ENCODE measurements around the gene C16orf92. TPM values are rescaled to one million over a fixed set of nuclear protein-coding genes. Genes with fewer than 3 reads are reported as not detected.
A peak's percentile ranks its signal among the peaks of the same experiment; 100 is the strongest.

The C16orf92 gene
- total and polyA plus RNA-seq, 2 of the 13 experiments (the other 11 are each of a cell fraction or from before 2014, with no cell fraction given), result not detected

DNA sequence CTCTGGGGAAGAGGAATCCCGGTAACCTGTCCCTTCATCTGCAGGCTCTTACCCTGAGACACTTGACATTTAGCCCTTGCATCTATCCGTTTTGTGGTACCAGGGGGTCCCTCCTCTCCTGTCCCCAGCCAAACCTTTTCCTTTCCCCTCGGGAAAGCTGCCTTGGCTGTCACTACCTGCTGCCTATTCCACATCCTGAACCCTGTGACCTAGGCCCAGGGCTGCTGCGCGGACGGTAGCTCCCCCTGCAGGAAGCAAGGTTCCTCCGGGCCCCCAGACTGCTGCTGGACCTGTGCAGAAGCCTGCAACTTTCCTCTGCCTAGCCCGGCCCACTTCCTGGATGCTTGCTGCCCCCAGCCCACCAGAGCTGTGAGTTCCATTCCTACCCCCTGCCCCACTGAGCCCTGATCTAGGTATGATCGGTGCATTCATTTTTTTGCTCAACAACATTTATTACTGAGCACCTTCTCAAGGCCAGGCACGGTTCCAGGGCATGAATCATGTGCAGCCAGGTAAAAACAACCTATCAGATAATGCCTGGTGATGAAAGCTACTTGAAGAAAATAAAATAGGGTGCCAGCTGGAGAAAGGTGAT lies 32.1 kb downstream of the C16orf92 start (continued):
- TF ChIP-seq GLI4 (CRISPR knock-in tag; IDR thresholded peaks at IDR 0.05; ENCODE audit: borderline replicate concordance) (no peak), HOXA3 (CRISPR knock-in tag; IDR thresholded peaks at IDR 0.05) (peak; percentile 54; the same call in 1 of the 2 replicates), GATAD1 (CRISPR knock-in tag; IDR thresholded peaks at IDR 0.05) (peak; percentile 48; the same call in 1 of the 2 replicates), ZNF232 (CRISPR knock-in tag; IDR thresholded peaks at IDR 0.05; ENCODE audit: borderline replicate concordance) (peak; percentile 65; the same call in 1 of the 2 replicates), NFE2L2 (IDR thresholded peaks at IDR 0.05; ENCODE audit: low read length) (no peak), JUN (CRISPR knock-in tag; IDR thresholded peaks at IDR 0.05) (0 out of 2 replicates have a peak, but pooled peaks have one; percentile 48), THAP11 (CRISPR knock-in tag; IDR thresholded peaks at IDR 0.05) (peak; percentile 49; the same call in 1 of the 2 replicates), XRCC5 (optimal IDR thresholded peaks at IDR 0.05; ENCODE audit: low read length) (peak; percentile 96), ZNF44 (CRISPR knock-in tag; IDR thresholded peaks at IDR 0.05) (no peak), DNMT3B (CRISPR knock-in tag; conservative IDR thresholded peaks at IDR 0.05) (no peak), HOXD1 (CRISPR knock-in tag; IDR thresholded peaks at IDR 0.05) (peak; percentile 22; the same call in 1 of the 2 replicates), ZNF558 (CRISPR knock-in tag; IDR thresholded peaks at IDR 0.05; ENCODE audit: borderline replicate concordance) (no peak), CC2D1A (CRISPR knock-in tag; IDR thresholded peaks at IDR 0.05) (no peak), SRSF4 (IDR thresholded peaks at IDR 0.05; ENCODE audit: low read depth, low read length, poor library complexity, severe bottlenecking) (no peak), GABPB1 (CRISPR knock-in tag; IDR thresholded peaks at IDR 0.05) (peak; percentile 60), KDM1A (CRISPR knock-in tag; IDR thresholded peaks at IDR 0.05) (no peak), ZFP36 (IDR thresholded peaks at IDR 0.05; ENCODE audit: borderline replicate concordance, low read depth, low read length, partially characterized antibody) (no peak), RFXANK (CRISPR knock-in tag; IDR thresholded peaks at IDR 0.05) (0 out of 2 replicates have a peak, but pooled peaks have one; percentile 28), ZNF547 (CRISPR knock-in tag; IDR thresholded peaks at IDR 0.05) (0 out of 2 replicates have a peak, but pooled peaks have one; percentile 40), SAP130 (CRISPR knock-in tag; IDR thresholded peaks at IDR 0.05; ENCODE audit: low read depth) (peak; percentile 72), DR1 (CRISPR knock-in tag; IDR thresholded peaks at IDR 0.05) (no peak; the same call in 1 of the 2 replicates), NKX3-1 (CRISPR knock-in tag; IDR thresholded peaks at IDR 0.05) (no peak), RXRA (CRISPR knock-in tag; IDR thresholded peaks at IDR 0.05) (peak; percentile 65; the same call in 1 of the 2 replicates), AHR (CRISPR knock-in tag; IDR thresholded peaks at IDR 0.05) (peak; percentile 60; the same call in 1 of the 2 replicates), SMAD9 (CRISPR knock-in tag; IDR thresholded peaks at IDR 0.05) (no peak), TEAD3 (CRISPR knock-in tag; optimal IDR thresholded peaks at IDR 0.05; ENCODE audit: borderline replicate concordance) (peak; percentile 69)
- TF ChIP-seq, protein P1, sequence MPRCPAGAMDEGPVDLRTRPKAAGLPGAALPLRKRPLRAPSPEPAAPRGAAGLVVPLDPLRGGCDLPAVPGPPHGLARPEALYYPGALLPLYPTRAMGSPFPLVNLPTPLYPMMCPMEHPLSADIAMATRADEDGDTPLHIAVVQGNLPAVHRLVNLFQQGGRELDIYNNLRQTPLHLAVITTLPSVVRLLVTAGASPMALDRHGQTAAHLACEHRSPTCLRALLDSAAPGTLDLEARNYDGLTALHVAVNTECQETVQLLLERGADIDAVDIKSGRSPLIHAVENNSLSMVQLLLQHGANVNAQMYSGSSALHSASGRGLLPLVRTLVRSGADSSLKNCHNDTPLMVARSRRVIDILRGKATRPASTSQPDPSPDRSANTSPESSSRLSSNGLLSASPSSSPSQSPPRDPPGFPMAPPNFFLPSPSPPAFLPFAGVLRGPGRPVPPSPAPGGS (CRISPR knock-in tag; IDR thresholded peaks at IDR 0.05), result 0 out of 2 replicates have a peak, but pooled peaks have one; percentile 43
- TF ChIP-seq, protein P2, sequence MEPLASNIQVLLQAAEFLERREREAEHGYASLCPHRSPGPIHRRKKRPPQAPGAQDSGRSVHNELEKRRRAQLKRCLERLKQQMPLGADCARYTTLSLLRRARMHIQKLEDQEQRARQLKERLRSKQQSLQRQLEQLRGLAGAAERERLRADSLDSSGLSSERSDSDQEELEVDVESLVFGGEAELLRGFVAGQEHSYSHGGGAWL (CRISPR knock-in tag; IDR thresholded peaks at IDR 0.05), result 0 out of 2 replicates have a peak, but pooled peaks have one; percentile 24
- TF ChIP-seq, protein P3, sequence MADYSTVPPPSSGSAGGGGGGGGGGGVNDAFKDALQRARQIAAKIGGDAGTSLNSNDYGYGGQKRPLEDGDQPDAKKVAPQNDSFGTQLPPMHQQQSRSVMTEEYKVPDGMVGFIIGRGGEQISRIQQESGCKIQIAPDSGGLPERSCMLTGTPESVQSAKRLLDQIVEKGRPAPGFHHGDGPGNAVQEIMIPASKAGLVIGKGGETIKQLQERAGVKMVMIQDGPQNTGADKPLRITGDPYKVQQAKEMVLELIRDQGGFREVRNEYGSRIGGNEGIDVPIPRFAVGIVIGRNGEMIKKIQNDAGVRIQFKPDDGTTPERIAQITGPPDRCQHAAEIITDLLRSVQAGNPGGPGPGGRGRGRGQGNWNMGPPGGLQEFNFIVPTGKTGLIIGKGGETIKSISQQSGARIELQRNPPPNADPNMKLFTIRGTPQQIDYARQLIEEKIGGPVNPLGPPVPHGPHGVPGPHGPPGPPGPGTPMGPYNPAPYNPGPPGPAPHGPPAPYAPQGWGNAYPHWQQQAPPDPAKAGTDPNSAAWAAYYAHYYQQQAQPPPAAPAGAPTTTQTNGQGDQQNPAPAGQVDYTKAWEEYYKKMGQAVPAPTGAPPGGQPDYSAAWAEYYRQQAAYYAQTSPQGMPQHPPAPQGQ (CRISPR knock-in tag; IDR thresholded peaks at IDR 0.05; ENCODE audit: borderline replicate concordance), result 0 out of 2 replicates have a peak, but pooled peaks have one; percentile 45
- TF ChIP-seq, protein P4, sequence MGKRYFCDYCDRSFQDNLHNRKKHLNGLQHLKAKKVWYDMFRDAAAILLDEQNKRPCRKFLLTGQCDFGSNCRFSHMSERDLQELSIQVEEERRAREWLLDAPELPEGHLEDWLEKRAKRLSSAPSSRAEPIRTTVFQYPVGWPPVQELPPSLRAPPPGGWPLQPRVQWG (CRISPR knock-in tag; IDR thresholded peaks at IDR 0.05; ENCODE audit: borderline replicate concordance, low read depth), result no peak
